ENCODE data around the gene SERP2.
"Not testable (repeated sequence)": the region's sequence is repeated elsewhere in the genome, so short reads cannot be mapped to it uniquely, and the experiment has no call there.

SERP2 gene

GRCh38 chr13:44373601-44374347, at the start of gene SERP2:
SERP2 (plus strand) TSS chr13:44373824; CDS start chr13:44374026, 202 bp downstream.
- FAIRE-seq = no peak

- FAIRE-seq = no peak
These were observed 46.7 kb upstream of the SERP2 start for GRCh38 chr13:44326961-44327360.

GRCh38 chr13:44329041-44329440, 44.6 kb upstream of the SERP2 start:
- not testable (repeated sequence) for FAIRE-seq

- FAIRE-seq = no peak
These were observed 43.6 kb upstream of the SERP2 start for GRCh38 chr13:44329909-44330545.

GRCh38 chr13:44331446-44331845, 42.2 kb upstream of the SERP2 start:
- FAIRE-seq = no peak

GRCh38 chr13:44331912-44332851, 41.4 kb upstream of the SERP2 start:
- FAIRE-seq = no peak

- no peak for FAIRE-seq
These were observed 39.5 kb upstream of the SERP2 start for GRCh38 chr13:44333950-44334655.

- no peak for FAIRE-seq
These were observed 38.9 kb upstream of the SERP2 start for GRCh38 chr13:44334751-44335150.

- no peak for FAIRE-seq
These were observed 36.7 kb upstream of the SERP2 start for GRCh38 chr13:44336934-44337333.

- FAIRE-seq = no peak
These were observed 36.0 kb upstream of the SERP2 start for GRCh38 chr13:44337581-44337980.

- no peak for FAIRE-seq
These were observed 33.1 kb upstream of the SERP2 start for GRCh38 chr13:44340508-44340907.

- no peak for FAIRE-seq
These were observed 30.9 kb upstream of the SERP2 start for GRCh38 chr13:44342741-44343140.

GRCh38 chr13:44346534-44346933, 27.1 kb upstream of the SERP2 start:
- no peak for FAIRE-seq

GRCh38 chr13:44347301-44347700, 26.3 kb upstream of the SERP2 start:
- no peak for FAIRE-seq

GRCh38 chr13:44347949-44348348, 25.7 kb upstream of the SERP2 start:
- FAIRE-seq = no peak

GRCh38 chr13:44350775-44351504, 22.7 kb upstream of the SERP2 start:
- FAIRE-seq = no peak

- no peak for FAIRE-seq
These were observed 22.1 kb upstream of the SERP2 start for GRCh38 chr13:44351505-44351854.

- no peak for FAIRE-seq
These were observed 21.4 kb upstream of the SERP2 start for GRCh38 chr13:44352202-44352601.

GRCh38 chr13:44352671-44353070, 21.0 kb upstream of the SERP2 start:
- FAIRE-seq = no peak

GRCh38 chr13:44354331-44354730, 19.3 kb upstream of the SERP2 start:
- FAIRE-seq = no peak

- FAIRE-seq = no peak
These were observed 18.7 kb upstream of the SERP2 start for GRCh38 chr13:44354884-44355283.

GRCh38 chr13:44355621-44356020, 18.0 kb upstream of the SERP2 start:
- no peak for FAIRE-seq
